Measurements from ENCODE around the gene CCDC154.

The CCDC154 gene

DNA sequence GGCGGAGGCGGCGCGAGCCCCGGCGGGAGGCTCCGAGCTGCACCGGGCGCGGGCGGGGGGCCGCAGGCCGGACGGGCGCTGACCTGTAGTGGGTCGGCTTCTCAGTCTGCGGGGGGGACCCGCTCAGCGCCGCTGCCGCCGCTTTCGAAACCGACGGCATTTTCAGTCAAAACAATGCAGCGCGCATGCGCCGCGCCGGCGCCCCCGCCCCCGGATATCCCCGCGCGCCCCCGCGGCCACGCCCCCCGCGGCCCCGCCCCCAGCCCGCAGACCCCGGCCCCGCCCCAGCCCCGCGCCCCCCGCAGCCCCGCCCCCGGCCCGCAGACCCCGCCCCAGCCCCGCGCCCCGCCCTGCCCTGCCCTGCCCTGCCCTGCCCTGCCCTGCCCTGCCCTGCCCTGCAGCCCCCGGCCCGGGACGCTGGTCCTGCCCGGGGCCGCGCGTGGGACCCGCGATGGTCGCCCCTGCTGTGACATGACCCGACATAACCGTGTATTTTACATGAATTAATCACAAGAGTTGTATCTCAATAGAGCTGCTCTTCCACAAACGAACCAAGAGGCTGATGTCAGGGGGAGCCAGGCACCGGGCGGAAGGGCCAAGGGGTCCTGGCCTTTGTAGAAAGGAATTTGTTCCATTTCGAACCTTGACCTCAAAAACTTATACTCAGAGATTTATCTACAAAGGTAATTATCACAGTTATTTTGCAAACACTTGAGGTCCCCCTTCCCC lies 29.7 kb downstream of the CCDC154 start, which contains the start of gene UNKL:
Gene UNKL (minus strand): TSS at position 173 of the 729 bp plus-strand sequence. CDS start 13 bp downstream, at position 160.
- DNase-seq: peak; percentile 53

DNA sequence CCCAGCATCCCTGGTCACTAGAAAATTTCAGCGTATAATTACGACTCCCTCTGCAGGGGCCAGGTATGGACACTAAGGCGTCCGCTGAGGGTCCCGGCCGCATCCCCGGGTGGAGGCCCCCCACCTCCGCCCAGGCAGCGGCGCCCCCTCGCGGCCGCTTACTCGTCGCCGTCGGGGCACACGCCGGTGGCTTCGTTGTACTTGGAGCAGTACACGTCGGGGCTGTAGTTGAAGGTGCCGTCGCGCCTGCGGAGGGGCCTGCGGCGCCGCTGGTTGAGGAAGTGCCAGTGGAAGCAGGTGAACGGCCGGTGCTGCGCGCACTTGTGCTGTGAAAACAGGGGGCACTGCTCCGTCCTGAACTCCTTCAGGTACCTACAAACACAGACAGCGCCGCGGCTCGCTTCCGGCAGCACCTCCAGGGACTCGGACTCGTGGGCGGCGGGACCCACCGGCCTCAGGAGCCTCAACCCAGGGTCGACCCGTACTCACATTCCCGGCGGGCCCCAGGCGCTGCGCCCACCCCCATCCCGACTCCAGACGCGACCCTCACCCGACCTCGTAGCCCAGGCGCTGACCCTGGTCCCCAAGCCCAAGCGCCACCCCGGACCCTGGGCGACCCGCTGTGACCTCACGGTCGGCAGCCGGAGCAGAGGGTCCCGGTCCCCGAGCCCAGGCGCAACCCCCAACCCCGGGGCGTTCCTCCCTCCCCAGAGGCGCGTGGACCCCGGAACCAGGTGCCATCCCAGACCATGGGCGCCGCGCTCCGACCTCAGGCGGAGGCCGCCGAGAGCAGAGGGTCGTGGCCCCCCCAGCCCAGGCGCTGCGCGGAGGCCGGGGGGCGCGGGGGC lies 30.4 kb downstream of the CCDC154 start:
- DNase-seq: peak; percentile 43

- DNase-seq: no peak
Measured at GRCh38 chr16:1412847-1413246, 31.5 kb downstream of the CCDC154 start.

DNA sequence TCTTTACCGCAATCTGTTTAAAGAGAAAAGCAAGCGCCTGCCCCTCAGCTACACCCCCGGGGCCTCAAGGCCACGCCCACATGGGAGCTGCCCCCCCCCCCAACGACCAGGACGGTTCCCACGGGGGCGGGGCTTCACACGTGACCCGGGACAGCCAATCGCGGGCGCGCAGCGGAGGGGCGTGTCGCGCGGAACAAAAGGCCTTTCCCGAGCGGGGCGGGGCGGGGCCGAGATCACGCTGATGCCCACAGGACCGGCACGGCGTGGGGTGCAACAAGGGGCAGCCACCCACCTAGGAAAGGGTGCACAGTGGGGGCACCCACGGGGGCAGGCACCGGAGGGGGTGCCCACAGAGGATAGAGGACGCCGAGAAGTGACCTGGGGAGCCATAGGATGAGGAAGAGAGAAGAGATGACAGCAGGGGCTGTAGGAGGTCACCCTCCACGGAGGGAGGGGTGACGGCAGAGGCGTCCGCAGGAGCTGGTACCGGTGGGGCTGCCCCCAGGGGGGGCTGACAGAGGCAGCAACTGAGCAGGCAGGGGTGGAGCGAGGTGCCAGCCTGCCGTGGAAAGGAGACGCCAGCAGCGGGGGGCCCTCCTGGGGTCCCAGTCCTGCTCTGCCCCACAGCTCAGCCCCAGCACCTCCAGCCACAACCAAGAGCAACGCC lies 36.1 kb downstream of the CCDC154 start:
- peak; percentile 87 for DNase-seq

DNA sequence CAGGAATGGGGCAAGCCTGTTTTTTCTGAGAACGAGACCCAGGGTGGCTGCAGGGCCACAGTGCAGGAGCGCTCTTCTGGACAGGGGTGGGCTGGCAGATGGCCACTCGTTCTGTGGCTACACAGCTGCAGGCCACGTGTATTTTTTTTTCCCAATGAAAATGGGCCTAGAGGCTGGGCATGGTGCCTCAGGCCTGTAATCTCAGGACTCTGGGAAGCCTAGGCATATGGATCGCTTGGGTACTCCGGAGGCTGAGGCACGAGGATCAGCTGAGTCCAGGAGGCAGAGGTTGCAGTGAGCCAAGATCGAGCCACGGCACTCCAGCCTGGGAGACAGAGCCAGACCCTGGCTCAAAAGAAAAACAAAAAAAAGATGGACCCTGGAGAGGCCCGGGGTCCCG lies 36.6 kb downstream of the CCDC154 start:
- peak; percentile 26 for DNase-seq

DNA sequence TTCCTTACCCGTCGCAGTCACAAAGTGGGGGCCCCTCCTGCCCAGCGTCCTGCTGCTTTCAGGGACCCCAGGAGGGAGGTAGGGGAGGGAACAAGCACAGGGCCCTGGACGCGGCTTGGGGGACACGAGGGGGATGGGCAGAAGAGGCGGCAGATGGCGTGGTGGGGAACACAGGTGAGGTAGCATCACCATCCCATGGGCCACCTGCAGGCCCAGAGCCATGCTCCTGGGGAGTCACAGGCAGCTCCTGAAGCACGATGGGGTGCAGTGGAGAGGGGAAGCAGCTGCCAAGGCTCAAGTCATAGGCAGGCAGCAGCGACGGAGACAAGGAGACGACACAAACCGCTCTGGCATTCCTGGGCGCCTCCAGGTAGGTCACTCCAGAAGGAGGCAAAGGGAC lies 40.6 kb downstream of the CCDC154 start:
- DNase-seq: no peak

DNA sequence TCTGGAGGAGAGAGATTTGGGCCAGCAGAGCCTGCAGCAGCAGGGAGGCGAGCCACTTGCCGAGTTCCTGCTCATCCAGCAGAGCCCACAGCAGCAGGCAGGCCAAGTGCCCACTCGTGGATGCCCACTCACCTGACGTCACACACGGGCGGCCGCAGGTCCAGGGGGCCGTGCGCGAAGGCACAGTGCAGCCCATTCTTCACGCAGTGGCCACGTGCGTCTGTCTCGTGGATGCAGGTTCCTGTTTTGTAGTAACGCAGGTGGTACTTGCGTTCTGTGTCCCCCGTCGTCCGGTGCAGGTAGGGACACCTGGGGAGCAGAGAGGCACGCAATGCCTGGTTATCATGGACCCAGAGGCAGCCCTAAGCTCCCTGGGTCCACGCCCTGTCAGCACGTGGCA lies 41.3 kb downstream of the CCDC154 start:
- DNase-seq: no peak

DNA sequence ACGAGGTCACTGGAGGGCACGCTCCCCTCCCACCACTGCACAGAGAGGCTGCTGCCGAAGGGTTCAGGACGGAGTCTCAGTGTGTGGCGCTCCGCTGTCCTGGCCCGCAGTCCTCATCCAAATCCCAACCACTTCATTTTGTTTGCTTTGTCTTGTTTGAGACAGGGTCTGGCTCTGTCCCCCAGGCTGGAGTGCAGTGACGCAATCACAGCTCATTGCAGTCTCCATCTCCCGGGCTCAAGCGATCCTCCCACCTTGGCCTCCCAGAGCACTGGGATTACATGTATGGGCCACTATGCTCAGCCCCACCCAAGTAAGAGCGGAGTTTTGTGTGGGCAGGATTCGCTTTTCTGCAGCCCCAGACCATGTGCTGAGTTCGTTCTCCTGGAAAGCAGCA lies 42.6 kb downstream of the CCDC154 start:
- DNase-seq: no peak

GRCh38 chr16:1401061-1401757 lies 43.1 kb downstream of the CCDC154 start:
- no peak for DNase-seq

GRCh38 chr16:1398826-1399581 lies 45.4 kb downstream of the CCDC154 start:
- no peak for DNase-seq

GRCh38 chr16:1398351-1398750 lies 46.0 kb downstream of the CCDC154 start:
- no peak for DNase-seq

DNA sequence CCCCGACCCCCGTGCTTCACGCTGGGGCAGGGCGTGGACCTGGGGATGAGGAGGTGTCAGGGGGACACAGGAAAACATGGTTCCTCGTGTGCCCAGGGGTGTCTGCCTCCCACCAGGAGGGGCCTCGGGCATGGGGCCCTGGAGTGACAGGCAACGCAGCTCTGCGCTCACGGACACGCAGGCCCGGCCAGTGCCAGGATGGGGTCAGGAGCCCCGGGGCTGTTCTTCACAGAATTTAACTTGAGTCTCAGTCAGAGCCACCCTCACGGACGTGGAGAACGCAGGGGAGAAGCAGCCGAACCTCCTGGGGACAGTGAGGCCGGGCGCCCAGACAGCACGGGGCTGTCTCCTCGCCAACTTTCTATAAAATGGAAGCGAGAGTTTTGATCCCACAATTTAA lies 46.6 kb downstream of the CCDC154 start:
- no peak for DNase-seq

DNA sequence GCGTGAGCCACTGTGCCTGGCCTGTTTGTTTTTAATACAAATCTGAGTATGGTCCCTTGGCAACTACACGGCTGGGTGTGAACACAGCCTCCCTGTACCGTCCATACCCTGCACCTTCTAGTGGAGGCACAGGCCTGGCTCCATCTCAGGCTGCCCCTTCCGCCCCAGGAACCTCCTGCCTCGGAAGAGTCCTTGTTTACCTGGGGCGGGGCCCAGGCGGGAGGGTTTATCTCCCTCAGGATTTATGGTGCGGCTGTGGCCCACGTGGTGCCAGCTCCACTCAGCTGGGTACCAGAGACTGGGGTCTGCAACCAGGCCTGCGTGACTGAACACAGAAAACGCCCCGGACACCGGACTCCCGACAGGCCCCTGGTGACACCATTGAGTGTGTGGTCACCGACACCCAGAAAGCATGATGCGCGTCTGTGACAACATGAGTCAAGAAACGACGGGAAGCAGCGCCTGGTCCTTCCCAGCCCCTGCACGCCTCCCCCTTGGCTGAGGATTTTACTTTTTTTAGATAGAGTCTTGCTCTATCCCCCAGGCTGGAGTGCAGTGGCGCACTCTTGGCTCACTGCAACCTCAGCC lies 48.8 kb downstream of the CCDC154 start:
- no peak for DNase-seq

- no peak for DNase-seq
Measured at GRCh38 chr16:1394367-1394951, 49.9 kb downstream of the CCDC154 start.

DNA sequence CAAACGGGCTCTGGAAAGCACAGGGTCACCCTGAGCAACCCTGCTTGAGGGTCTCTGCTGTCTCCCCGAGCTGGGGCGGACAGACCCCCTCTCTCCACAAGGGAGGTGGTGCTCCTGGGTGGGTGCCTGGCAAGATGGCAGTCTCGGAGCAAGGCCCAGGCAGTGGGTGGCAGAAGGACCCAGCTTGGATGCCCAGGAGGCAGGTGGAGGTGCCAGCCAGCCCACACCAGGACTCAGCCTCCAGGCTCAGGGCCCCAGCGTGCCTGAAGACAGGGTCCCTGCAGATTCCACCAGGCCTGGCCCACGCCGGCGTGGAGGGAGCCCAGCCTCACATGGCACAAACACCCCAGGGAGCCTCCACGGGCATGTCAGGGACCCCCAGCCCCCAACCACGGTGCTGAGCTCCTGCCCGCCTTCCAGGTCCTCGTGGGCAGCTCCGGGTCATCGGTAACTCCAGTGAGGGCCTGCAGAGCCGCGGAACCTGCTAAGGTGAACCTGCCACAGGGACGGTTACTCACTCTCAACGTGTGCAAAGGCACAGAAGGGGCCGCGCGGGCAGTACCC lies 50.7 kb downstream of the CCDC154 start:
- DNase-seq: no peak

DNA sequence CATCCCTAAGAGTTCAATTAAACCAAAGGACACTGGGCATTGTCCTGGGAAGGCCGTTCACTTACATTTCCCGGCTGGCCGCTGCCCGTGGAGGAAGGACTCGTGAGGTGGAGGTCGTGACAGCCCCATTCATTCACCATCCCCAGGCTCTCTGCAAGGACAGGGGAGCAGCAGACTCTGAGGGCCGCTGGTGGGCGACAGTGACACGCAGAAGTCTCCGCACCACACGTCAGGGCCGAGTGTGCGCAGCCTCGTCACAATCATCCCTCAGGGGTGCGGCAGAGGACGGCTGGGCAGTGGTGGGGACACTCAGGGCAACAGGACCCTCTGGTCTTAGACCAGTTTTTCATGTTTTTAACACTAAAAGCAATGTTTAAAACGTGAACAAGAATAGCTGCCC lies 51.5 kb downstream of the CCDC154 start:
- DNase-seq: no peak

DNA sequence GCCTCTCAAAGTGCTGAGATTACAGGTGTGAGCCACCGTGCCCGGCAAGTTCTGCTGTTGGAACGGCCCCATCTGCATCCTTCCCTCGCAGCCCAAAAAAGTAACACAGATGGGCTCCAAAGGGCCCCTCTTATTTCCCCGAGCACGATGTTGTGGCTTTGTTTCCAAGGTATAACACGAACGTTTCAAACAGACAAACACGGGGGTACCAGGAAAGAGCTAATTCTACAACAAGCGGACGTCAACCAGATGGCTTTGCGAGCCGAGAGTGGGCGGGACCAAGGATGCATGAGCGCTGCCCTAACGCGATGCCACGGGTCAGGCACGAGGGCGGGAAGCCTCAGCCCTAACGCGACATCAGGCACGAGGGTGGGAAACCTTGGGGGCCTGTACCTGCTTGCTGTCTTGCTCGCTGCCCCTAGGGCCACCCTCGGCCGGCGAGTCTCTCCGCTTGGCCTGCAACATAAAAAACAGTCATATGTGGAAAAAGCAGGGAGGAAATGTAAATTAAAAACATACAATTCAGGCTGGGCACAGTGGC lies 54.0 kb downstream of the CCDC154 start:
- DNase-seq: no peak

- no peak for DNase-seq
Measured at GRCh38 chr16:1389762-1390161, 54.6 kb downstream of the CCDC154 start.

DNA sequence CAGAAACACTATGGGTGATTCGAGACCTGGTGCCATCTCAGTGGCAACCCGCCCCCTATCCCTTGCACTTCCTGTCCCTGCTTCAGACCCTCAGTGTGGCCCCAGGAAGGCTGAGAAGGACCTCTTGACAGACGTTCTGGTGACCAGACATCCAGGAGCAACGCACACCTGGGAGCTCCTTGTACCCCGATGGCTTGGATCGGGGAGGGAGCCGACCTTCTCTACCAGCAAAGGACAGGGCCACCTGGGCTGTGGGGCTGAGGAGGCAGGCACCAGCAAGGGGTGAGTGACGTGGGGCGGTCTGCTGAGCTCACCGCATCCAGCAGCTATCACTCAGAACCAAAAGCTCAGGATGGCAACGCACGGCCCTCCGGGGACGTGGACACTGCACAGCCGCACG lies 57.0 kb downstream of the CCDC154 start:
- no peak for DNase-seq

GRCh38 chr16:1385232-1385631 lies 59.1 kb downstream of the CCDC154 start:
- no peak for DNase-seq
